Natural killer cell (primary cell): ENCODE measurements around the gene SNX30. TPM values are rescaled to one million over a fixed set of nuclear protein-coding genes. Genes with fewer than 3 reads are reported as not detected.

Experiments
- ATAC-seq, 3 donors: fragments of 150-1000 bp in 2 of 3; fragments of 200-7000 bp in 1 of 3; cut with Tn5 transposase; 1 replicate in 1 of 3; 2 replicates in 2 of 3; pipeline ENCODE4 v1.10.0; 2021; ENCODE audit warnings: mild to moderate bottlenecking in 2 of 3, moderate library complexity in 2 of 3
- DNase-seq, 2 donors: peaks; one replicate each; pipeline versions ENCODE4 v3.0.0 to v3.0.0-alpha.2; 2013 to 2021; ENCODE audit warnings: mixed read lengths in 1 of 2
- H3K27ac ChIP-seq: one replicate; pipeline ENCODE4 v1.5.1; 2013; ENCODE audit warnings: mild to moderate bottlenecking, low read length
- H3K27me3 ChIP-seq: one replicate; pipeline ENCODE4 v1.6.1; 2013; ENCODE audit warnings: low read length; ENCODE audit not compliant: control insufficient read depth, insufficient read depth
- H3K36me3 ChIP-seq: one replicate; pipeline ENCODE4 v1.6.1; 2013; ENCODE audit warnings: low read length; ENCODE audit not compliant: control insufficient read depth, insufficient read depth
- H3K4me1 ChIP-seq: one replicate; pipeline ENCODE4 v1.6.1; 2013; ENCODE audit warnings: low read length; ENCODE audit not compliant: control insufficient read depth, insufficient read depth
- H3K4me3 ChIP-seq: one replicate; pipeline ENCODE4 v1.5.1; 2013; ENCODE audit warnings: low read length
- H3K9me3 ChIP-seq: one replicate; pipeline ENCODE4 v1.6.1; 2013; ENCODE audit warnings: low read length; ENCODE audit not compliant: control insufficient read depth, insufficient read depth
- H3K27ac Mint-ChIP-seq, 2 donors: one replicate each; pipeline ENCODE4 v1.8.0; 2022; ENCODE audit warnings: mild to moderate bottlenecking in 2 of 2, mixed read lengths in 2 of 2, moderate library complexity in 1 of 2
- H3K27me3 Mint-ChIP-seq, 2 donors: one replicate each; pipeline ENCODE4 v1.8.0; 2022; ENCODE audit warnings: low read depth in 2 of 2, mixed read lengths in 2 of 2
- H3K36me3 Mint-ChIP-seq: one replicate; pipeline ENCODE4 v1.8.0; 2022; ENCODE audit warnings: mixed read lengths
- H3K4me1 Mint-ChIP-seq, 2 donors: one replicate each; pipeline ENCODE4 v1.8.0; 2022; ENCODE audit warnings: mixed read lengths in 2 of 2
- H3K4me3 Mint-ChIP-seq: one replicate; pipeline ENCODE4 v1.8.0; 2022; ENCODE audit warnings: mild to moderate bottlenecking, moderate library complexity, mixed read lengths
- H3K9me3 Mint-ChIP-seq, 2 donors: one replicate each; pipeline ENCODE4 v1.8.0; 2022; ENCODE audit warnings: mixed read lengths in 2 of 2
- WGBS: methylation state at CpG from one replicate; pipeline ENCODE4 v1.1.7; 2013; ENCODE audit warnings: missing lambda C conversion rate; ENCODE audit not compliant: insufficient coverage; 5-methylcytosine and 5-hydroxymethylcytosine counted together
- intact Hi-C: fragments of 100-400 bp; cut with micrococcal nuclease; formaldehyde crosslinking; loops from one replicate; pipeline ENCODE4 v1.14.2; 2022
- total RNA-seq, 4 donors: library from RNA; stranded (reverse); fragments of 120-200 nt in 1 of 4; gene quantifications; one replicate each; pipeline versions ENCODE4 v1.2.3 to v1.2.4, GENCODE V29; 2013 to 2022
- TF ChIP-seq, protein P1 (sequence below): fragments of 200-600 bp; IDR thresholded peaks from one replicate; pipeline ENCODE4 v1.8.0; 2022; ENCODE audit warnings: antibody characterized with exemption

SNX30 gene
- total RNA-seq, 3 donors from 2014 or later (not counting 1 experiment from before 2014, with no cell fraction given) = 8.5 to 10.5 (median 9.3) TPM

DNA sequence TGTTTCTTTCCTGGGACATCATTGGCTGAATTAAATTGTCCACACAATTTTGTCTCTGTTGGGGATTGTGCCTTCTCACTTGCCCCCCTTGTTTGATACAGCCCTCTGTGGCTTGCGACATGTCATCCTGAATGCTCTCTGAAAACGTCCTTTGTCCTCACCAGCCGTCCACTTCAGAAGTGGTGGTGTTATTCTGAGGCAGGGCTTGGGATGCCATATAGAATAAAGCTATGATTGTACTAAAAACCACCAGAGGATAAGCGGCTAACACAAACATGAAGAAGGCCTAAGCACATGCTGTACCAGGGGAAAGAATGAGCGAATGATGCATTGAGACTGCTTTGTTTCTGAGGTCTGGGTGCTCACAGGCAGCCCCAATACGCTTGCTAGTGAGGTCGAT, 3.5 kb upstream of the SNX30 start:
- H3K4me3 ChIP-seq = no peak overlapping the region
- no peaks in the 10 kb centered on the region for H3K36me3 ChIP-seq
- H3K4me3 Mint-ChIP-seq = no peak overlapping the region
- no peak for DNase-seq
- 90% methylated on average over 7 of the region's 7 CpGs for WGBS
- no peak overlapping the region for H3K27ac Mint-ChIP-seq
- no peaks in the 10 kb centered on the region for H3K27me3 Mint-ChIP-seq
- ATAC-seq = no peak
- no peaks in the 10 kb centered on the region for H3K9me3 ChIP-seq
- peaks cover 28 to 32% of the 10 kb centered on the region in 2 donors for H3K4me1 Mint-ChIP-seq
- H3K36me3 Mint-ChIP-seq = no peaks in the 10 kb centered on the region
- intact Hi-C loops = no loop called here
- H3K9me3 Mint-ChIP-seq = no peaks in the 10 kb centered on the region
- peaks cover 19% of the 10 kb centered on the region for H3K4me1 ChIP-seq
- TF ChIP-seq, protein P1, sequence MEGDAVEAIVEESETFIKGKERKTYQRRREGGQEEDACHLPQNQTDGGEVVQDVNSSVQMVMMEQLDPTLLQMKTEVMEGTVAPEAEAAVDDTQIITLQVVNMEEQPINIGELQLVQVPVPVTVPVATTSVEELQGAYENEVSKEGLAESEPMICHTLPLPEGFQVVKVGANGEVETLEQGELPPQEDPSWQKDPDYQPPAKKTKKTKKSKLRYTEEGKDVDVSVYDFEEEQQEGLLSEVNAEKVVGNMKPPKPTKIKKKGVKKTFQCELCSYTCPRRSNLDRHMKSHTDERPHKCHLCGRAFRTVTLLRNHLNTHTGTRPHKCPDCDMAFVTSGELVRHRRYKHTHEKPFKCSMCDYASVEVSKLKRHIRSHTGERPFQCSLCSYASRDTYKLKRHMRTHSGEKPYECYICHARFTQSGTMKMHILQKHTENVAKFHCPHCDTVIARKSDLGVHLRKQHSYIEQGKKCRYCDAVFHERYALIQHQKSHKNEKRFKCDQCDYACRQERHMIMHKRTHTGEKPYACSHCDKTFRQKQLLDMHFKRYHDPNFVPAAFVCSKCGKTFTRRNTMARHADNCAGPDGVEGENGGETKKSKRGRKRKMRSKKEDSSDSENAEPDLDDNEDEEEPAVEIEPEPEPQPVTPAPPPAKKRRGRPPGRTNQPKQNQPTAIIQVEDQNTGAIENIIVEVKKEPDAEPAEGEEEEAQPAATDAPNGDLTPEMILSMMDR = no peak
- H3K27me3 ChIP-seq = no peaks in the 10 kb centered on the region
- no peak overlapping the region for H3K27ac ChIP-seq

DNA sequence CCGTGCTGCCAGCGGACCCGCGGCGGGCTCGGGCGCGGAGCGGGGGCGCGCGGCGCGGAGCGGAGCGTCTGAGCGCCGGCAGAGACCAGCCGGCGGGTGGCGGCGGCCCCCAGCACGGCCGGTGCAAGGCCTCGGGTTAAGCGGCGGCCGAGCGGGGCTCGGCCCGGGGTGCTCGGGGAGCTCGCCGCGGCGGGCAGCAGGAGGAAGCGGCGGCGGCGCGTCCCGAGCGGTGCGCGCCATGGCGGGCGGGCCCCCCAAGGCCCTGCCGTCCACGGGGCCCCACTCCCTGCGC, 150 bp downstream of the SNX30 start:
- under 1% methylated on average over 50 of the region's 50 CpGs for WGBS
- H3K27ac ChIP-seq = no peak overlapping the region
- H3K4me1 Mint-ChIP-seq = peaks cover 55 to 64% of the 10 kb centered on the region in 2 donors
- H3K27ac Mint-ChIP-seq = peak overlapping the region in 1 of 2 donors; percentile 85
- H3K36me3 Mint-ChIP-seq = no peaks in the 10 kb centered on the region
- H3K4me1 ChIP-seq = peaks cover 52% of the 10 kb centered on the region
- DNase-seq (no peak), ATAC-seq (peak in 1 of 3 donors; percentile 45)
- TF ChIP-seq, protein P1 = no peak
- H3K27me3 Mint-ChIP-seq = no peaks in the 10 kb centered on the region
- H3K36me3 ChIP-seq = no peaks in the 10 kb centered on the region
- intact Hi-C loops = loop anchor here (1.0 to 10.0 kb wide), 3 partner anchors 33 to 576 kb away; partner anchors contain the start of genes PTBP3 and SUSD1
- H3K4me3 ChIP-seq = peak overlapping the region; percentile 64
- H3K27me3 ChIP-seq = no peaks in the 10 kb centered on the region
- no peaks in the 10 kb centered on the region for H3K9me3 Mint-ChIP-seq
- no peaks in the 10 kb centered on the region for H3K9me3 ChIP-seq
- H3K4me3 Mint-ChIP-seq = no peak overlapping the region

DNA sequence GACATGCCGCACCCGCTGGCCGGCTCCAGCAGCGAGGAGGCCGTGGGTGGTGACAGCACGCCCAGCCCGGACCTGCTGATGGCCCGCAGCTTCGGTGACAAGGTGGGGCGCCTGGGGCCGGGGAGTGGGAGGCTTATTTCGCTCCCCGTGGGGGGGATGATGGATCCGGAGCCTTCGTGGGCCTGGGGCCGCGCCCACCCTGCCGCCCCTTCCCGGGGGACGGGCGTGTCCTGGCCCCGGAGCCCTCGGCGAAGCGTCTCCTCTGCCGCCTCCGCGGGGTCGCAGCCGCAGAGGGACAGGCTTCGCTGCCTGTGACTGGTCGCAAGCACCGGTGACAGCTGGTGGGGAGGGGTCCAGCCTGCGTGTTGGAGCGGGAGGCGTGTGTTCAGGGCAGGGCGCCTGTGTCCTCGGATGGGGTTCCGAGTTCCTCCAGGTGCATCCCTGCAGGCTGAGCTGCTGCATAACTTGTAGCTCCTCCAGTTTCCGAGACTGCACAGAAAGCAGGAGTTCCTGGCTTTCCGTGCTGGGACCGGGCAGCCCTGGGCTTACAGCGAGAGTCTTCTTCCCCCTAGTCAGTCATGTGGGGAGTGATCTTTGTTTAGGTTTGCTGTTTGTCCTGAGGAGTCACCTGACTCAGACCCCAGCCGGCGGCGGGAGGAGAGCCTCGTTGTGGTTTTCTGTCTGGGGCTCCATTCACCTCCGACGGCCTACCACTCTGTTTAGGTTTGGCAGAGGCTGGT, 666 bp downstream of the SNX30 start:
- Mint-ChIP-seq H3K27ac (peak overlapping the region; percentile 77 to 83), H3K36me3 (no peaks in the 10 kb centered on the region), H3K4me3 (peak overlapping the region; percentile 91), H3K4me1 (peaks cover 55 to 69% of the 10 kb centered on the region in 2 donors), H3K27me3 (peaks cover 0 to 2% of the 10 kb centered on the region in 2 donors), H3K9me3 (no peaks in the 10 kb centered on the region)
- H3K27ac ChIP-seq = peak overlapping the region; percentile 33
- ATAC-seq (peak; percentile 4 to 10 (median 7)), DNase-seq (peak; percentile 31 to 58)
- H3K9me3 ChIP-seq = no peaks in the 10 kb centered on the region
- WGBS = under 1% methylated on average over 49 of the region's 49 CpGs
- intact Hi-C loops = loop anchor here (5.0 to 10.0 kb wide), 2 partner anchors 419 to 576 kb away; partner anchors contain the start of genes PTBP3 and SUSD1
- no peaks in the 10 kb centered on the region for H3K27me3 ChIP-seq
- no peaks in the 10 kb centered on the region for H3K36me3 ChIP-seq
- H3K4me1 ChIP-seq = peaks cover 56% of the 10 kb centered on the region
- peak overlapping the region; percentile 64 for H3K4me3 ChIP-seq
- TF ChIP-seq, protein P1 = no peak
